GM18519 (cell line): ENCODE measurements around the gene NDUFS5.
"Not testable (repeated sequence)": the region's sequence is repeated elsewhere in the genome, so short reads cannot be mapped to it uniquely, and the experiment has no call there.

Experiments used
- ATAC-seq: cut with Tn5 transposase; IDR thresholded peaks from one replicate; pipeline ENCODE4 v1.9.1; 2021; ENCODE audit warnings: mild to moderate bottlenecking, moderate library complexity; ENCODE audit not compliant: unreplicated experiment, low FRiP score

NDUFS5 gene

DNA sequence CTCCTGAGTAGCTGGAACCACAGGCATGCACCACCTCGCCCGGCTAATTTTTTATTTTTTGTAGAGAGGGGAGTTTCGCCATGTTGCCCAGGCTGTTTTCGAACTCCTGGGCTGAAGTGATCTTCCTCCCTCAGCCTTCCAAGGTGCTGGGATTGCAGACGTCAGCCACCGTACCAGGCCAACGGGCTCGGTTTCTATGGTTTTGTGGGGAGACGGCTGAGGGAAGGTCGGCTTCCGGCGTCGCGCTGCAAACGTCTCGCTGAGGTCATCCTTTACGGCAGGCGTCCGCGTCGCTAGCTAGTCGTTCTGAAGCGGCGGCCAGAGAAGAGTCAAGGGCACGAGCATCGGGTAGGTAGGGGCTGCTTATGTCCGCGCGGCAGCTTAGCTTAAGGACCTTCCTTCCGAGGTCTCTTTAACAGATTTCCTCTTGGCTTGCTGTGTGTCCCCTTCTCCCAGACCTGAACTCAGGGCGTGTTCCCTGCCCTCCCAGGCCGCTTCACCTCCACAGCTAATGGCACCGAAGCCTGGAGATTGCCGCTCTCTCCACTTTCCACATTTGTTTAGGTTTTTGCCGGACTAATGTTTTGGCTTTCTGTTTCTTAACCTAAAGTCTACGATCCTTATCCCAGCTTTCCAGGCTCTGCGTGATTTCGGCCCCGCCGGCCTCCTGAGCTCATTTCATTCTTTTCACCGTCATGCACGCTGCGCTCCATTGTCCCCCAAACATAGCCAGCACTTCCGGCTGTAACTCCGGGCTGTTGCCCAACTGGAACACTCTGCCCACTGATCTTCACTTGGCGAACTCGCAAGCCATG lies at the start of gene NDUFS5:
Gene NDUFS5, plus strand, starts transcription at position 300 of the 815 bp plus-strand sequence. CDS start 2,375 bp downstream, outside the sequence.
- peak; percentile 66 for ATAC-seq

DNA sequence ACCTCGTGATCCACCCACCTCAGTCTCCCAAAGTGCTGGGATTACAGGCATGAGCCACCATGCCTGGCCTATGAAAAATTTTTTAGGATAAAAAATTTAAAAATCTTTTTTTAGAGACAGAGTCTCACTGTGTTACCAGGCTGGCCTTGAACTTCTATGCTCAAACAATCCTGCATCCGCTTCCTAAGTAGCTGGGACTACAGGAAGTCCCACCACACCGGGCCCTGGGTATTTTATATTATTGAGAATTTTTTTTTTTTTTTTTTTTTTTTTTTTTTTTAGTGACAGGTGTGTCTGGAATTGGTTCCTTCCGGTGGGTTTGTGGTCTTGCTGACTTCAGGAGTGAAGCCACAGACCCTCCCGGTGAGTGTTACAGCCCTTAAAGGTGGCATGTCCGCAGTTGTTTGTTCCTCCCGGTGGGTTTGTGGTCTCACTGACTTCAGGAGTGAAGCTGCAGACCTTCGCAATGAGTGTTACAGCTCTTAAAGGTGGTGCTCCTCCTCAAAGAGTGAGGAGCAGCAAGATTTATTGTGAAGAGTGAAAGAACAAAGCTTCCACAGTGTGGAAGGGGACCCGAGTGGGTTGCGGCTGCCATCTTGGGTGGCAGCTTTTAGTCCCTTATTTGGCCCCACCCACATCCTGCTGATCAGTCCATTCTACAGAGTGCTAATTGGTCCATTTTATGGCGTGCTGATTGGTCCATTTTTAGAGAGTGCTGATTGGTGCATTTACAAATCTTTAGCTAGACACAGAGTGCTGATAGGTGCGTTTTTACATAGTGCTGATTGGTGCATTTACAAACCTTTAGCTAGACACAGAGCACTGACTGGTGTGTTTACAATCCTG lies 48.5 kb upstream of the NDUFS5 start:
- not testable (repeated sequence) for ATAC-seq

- ATAC-seq: not testable (repeated sequence)
Observed at GRCh38 chr1:38978245-38978542, 48.0 kb upstream of the NDUFS5 start.

GRCh38 chr1:38979380-38979779 lies 46.8 kb upstream of the NDUFS5 start:
- ATAC-seq: not testable (repeated sequence)

- no peak for ATAC-seq
Observed at GRCh38 chr1:38989979-38990378, 36.2 kb upstream of the NDUFS5 start.

DNA sequence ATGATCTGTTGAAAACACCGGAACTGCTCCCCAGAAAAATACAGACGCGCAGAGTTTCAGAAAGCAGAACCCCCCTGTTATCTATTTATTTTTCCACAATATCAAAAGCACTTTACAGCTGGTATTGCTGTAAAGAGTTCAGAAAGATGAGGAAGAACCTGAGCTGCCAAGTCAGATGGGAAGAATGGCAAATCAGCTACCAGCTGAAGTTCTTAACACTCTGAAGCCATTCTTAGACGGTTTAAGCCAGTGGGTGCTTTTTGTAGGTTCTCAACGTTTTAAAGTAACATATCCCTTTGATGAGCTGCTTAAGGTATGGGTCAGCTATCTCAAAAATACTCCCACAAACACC lies 35.8 kb upstream of the NDUFS5 start:
- ATAC-seq: no peak

- ATAC-seq: peak; percentile 88
Observed at GRCh38 chr1:38990738-38991637, 35.2 kb upstream of the NDUFS5 start, which contains the start of gene AKIRIN1. Gene AKIRIN1 (plus strand): TSS chr1:38991276. CDS start chr1:38991381, 105 bp downstream.

DNA sequence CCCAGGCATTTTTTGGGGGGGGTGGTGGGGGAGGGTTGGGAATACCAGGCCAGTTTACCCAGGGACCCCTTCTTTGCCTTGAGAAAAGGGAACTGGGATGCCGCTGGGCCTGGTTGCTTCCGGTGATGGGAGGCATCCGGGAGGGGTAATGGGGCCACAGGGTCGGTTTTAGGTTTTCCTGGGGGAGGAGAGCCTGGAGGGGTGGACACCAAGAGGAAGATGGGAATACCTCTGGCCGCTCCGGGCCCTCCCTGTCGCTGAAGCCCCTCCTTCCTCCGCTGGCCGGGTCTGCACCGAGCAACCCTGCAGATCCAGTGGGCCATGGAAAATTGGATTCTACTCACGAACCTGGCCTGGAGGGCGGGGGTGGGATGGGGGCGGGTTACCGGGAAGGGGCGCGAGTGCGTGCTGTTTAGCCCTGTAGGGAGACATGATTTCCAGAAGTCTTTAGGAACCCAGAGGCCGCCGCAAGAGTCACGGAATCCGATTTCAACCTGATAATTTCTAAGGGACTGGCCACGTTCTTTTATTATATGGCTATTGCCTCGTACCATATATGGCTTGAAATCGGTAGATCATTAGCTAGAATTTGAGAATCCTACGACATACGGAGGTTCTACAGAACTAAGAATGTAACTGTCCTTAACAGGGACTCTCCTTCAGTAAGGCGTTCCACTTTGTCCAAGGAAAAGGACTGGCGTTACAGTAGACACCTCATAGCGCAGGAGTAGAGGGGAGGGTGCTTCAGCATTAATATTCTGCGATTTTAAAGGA lies 34.3 kb upstream of the NDUFS5 start:
- no peak for ATAC-seq

DNA sequence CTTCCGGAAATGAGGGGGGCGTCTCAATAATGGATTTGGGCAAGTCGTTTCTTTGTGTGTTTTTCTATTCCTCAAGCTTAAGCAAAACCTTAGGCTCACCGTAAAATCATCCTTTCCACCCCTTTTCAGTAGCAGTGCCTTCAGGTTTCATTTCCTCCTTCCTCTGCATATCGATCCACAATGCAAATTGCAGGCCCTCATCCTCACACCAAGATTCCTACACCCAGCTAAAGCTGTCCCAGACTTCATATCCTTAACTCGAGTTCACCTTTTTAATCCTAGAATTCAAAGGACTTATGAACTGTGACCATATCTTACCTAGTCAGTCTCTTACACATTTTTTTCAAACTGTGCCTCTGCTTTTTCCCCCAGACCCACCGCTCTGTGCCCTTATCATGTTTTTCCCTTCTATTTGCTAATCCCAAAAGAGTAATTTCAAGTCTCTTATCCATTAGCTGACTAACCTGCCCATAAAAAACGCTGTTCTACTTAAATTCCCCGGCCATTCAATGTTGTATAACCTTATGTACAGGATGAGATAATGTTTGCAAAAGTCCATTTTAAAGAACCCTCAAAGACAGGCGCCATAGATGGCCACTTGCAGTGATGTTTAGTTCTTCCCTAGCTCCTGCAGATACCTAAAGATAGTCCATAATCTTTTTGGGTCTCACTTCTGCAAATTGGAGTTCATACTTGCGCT lies 33.6 kb upstream of the NDUFS5 start:
- no peak for ATAC-seq

DNA sequence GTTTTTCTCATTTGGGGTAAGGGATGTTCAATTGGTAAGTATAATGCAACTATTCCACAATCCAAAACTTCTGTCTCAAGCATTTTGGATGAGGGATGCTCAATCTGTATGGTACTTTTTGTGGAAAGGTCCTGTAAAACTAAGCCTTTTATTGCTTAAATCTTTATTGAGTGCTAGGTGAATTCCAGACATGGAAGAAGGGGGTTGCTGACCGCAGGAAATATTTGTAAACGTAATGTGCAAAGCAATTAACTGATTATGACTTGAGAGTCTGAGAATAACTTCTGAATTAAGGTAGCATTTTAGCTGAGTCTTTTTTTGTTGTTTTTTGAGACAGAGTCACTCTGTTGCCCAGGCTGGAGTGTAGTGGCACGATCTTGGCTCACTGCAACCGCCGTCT lies 32.0 kb upstream of the NDUFS5 start:
- no peak for ATAC-seq

DNA sequence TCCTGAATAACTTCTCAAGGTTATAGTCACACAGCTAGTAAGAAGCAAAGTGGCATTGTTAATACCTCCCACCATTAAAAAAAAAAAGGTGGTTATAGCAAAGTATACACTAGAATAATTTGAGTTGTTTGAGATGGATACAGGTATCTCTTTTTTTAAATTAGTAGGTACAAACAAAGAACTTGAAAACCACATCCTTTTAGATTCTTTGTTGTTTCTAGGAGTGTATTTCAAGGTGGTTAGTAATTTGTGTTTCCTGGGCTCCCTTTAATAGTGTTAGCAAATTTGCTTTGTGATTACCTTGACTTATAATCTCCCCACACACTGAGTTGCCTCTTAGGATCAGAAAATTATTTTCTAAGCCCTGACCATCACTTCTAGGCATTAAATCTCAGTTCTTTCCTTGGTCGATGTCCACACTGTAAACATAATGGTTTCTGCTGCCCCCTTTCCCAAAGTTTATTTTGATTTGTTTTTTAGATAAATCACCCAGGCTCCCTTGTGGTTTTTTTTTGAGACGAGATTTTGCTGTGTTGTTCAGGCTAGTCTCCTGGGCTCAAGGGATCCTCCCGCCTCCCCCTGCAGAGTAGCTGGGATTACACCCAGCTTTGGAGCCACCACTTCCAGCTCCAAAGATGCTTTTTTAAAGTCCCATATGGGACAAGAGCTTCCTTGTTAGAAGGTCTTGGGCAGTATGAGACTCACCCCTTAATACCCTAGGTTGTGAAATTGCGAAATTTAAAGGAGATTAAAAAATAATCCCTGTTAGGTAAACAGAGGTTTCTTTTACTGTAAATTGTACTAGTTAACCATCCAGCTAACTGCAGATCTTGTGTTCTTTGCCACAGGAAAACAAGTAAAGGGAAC lies 28.9 kb upstream of the NDUFS5 start:
- no peak for ATAC-seq

DNA sequence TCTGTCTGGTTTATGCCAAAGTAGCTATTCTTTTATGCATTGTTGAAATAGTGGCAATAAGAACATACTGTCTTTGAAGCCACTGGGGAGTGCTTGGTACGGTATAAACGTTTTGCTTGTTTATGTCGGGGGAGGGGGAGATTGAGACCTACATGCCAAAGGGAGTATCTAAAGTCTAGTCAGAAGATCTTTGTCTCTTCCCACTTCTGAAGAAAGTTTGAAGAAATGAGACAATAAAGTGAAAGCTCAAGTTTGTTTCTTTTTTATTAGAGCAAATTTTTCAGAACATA lies 28.3 kb upstream of the NDUFS5 start:
- no peak for ATAC-seq

DNA sequence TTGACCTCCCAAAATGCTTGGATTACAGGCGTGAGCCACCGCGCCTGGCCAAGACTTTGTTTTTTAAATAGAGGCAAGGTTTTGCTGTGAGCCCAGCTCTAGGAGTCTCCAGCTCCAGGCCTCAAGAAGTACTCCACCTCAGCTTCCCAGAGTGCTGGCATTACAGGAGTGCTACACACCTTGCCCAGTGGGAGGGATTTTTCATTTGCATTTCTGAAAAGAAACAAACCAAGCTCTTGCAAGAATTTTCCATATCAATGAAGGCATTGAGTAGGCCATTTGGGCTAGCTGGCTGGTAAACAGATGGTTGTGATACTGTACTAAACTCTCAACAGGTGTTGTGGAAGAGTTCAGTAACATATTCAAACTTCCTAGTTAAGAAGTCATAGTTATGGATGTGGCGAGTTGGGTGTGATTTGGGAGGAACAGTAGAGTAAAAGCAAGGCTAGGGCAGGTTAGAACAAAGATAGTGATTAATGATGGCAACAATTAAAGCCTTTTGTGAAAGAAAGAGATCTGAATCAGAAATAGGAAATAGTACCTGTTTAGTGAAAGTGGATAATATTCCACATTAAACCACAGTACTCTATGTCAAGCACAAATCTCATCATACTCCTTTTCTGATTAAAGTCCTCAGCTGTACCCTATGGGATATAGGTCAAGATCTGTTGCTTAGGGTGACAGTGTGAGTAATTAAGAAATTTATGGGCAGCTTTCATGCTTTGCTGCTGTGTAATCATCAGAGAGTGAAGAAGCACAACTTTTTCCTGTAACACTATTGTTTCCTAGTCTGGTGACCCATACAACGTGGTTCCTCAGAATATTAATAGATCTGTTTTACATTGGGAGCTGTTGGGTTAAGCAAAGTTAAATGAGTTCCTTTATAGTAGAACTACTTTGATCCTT lies 24.4 kb upstream of the NDUFS5 start:
- no peak for ATAC-seq

- ATAC-seq: no peak
Observed at GRCh38 chr1:39003281-39003680, 22.9 kb upstream of the NDUFS5 start.

GRCh38 chr1:39003794-39004193 lies 22.4 kb upstream of the NDUFS5 start:
- no peak for ATAC-seq

DNA sequence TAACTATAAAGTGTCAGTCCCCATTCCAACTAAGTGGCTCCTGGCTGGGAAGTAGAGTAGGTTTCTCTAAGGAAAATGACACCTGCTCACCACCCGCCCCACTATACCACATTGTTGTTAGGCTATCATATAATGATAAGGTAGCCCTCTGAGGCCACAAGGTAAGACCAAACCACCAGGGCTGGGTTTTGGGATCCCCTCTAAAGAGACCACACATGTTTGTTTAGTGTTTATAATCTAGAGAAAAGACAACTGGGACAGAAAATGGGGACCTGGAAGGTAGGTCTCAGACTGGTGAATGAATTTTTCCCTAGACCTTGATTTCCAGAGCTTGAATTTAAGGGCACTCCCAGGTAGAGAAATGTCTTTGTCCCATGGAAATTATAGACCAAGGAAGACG lies 19.9 kb upstream of the NDUFS5 start:
- no peak for ATAC-seq

DNA sequence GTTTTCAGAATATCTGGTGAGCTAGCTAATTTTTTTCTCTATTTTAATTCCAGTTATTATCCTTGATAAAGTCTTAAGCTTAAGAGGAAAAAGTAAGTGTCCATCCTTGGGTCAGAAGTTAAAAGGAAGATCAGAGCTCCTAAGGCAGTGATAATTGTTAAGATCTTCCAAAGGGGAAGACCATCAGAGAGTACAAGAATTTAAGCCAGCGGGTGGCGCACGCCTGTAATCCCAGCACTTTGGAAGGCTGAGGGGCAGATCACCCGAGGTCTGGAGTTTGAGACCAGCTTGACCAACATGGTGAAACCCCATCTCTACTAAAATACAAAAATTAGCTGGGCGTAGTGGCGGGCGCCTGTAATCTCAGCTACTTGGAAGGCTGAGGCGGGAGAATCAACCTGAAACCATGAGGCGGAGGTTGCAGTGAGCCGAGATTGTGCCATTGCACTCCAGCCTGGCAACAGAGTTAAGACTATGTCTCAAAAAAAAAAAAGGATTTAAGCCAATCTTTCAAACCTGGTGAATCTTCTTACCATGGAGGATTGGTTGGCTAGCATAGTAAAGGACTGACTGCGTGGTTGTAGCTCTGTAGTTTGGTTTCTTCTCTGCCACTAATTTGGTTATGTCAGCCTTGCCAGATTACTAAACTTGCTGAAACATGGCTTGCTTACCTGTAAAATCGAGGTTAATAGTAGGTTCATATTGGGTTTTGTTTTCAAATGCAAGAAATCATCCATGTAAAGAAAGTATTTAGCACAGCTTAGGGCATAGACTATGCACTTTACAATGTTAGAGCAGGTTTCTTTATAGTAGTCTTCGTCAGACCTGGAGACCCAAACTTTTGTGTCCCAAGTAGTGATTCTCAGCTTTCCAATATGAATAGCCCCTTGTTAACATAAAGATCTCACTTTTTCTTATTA lies 19.2 kb upstream of the NDUFS5 start:
- ATAC-seq: no peak
